GM12891 (cell line): ENCODE data around the gene NUDT14.

Experiments used
- PAX5 ChIP-seq: IDR thresholded peaks from 2 replicates; pipeline ENCODE4 v1.6.1; 2011; ENCODE audit warnings: low read length, moderate library complexity, mild to moderate bottlenecking; ENCODE audit not compliant: insufficient read depth, severe bottlenecking
- POLR2A ChIP-seq: IDR thresholded peaks from 2 replicates; pipeline ENCODE4 v1.6.1; 2011; ENCODE audit warnings: low read depth, low read length, control low read depth
- POLR2AphosphoS5 ChIP-seq: IDR thresholded peaks from 2 replicates; pipeline ENCODE4 v1.6.1; 2011; ENCODE audit warnings: low read depth, low read length, control low read depth
- SPI1 ChIP-seq: IDR thresholded peaks from 2 replicates; pipeline ENCODE4 v1.6.1; 2011; ENCODE audit warnings: low read depth, low read length, control low read depth

- TF ChIP-seq POLR2A (no peak), POLR2AphosphoS5 (no peak), SPI1 (no peak), PAX5 (no peak)
Observed at GRCh38 chr14:105141486-105142281, 39.4 kb downstream of the NUDT14 start.
